HEK293 (cell line): ENCODE data around the gene RASGEF1B.

ENCODE experiments used
- CTCF ChIA-PET: fragments of 350-600 bp; formaldehyde crosslinking; extraction: SDS; loops from one replicate; lab custom pipeline; 2021; ENCODE audit warnings: antibody characterized with exemption; lab: Yijun Ruan, JAX
- POLR2A ChIA-PET: fragments of 300-600 bp; formaldehyde crosslinking; extraction: SDS; loops from one replicate; lab custom pipeline; 2020; ENCODE audit warnings: antibody characterized with exemption, inconsistent platforms; lab: Yijun Ruan, JAX
- H3K27ac ChIP-seq: fragments of 200-500 bp; sonication (Bioruptor generic); 2 replicates; pipeline ENCODE4 v1.5.1; 2014; ENCODE audit warnings: low read depth, low read length, control low read depth, inconsistent platforms; ENCODE audit errors: extremely low read depth
- H3K36me3 ChIP-seq, 2 experiments: fragments of 200-500 bp in 1 of 2; sonication (Bioruptor generic) in 1 of 2; 1 replicate in 1 of 2; 2 replicates in 1 of 2; pipeline ENCODE4 v1.5.1; 2014 to 2017; ENCODE audit warnings: inconsistent platforms in 2 of 2, low read length in 2 of 2; ENCODE audit not compliant: control insufficient read depth in 2 of 2, insufficient read depth in 1 of 2
- H3K4me1 ChIP-seq: fragments of 200-500 bp; sonication (Bioruptor generic); 2 replicates; pipeline ENCODE4 v1.5.1; 2014; ENCODE audit warnings: mild to moderate bottlenecking, low read length, inconsistent platforms; ENCODE audit not compliant: control insufficient read depth, insufficient read depth
- H3K4me3 ChIP-seq: 2 replicates; pipeline ENCODE4 v1.5.1; 2011; ENCODE audit warnings: low read depth, mild to moderate bottlenecking, control low read depth, low read length, moderate library complexity
- H3K9me3 ChIP-seq: fragments of 200-500 bp; sonication (Bioruptor generic); 2 replicates; pipeline ENCODE4 v1.5.1; 2014; ENCODE audit warnings: low read depth, low read length, inconsistent platforms; ENCODE audit not compliant: control insufficient read depth, insufficient read depth
- EGR2 ChIP-seq: fragments of 450-650 bp; formaldehyde crosslinking; IDR thresholded peaks from 2 replicates; pipeline ENCODE4 v1.5.1; 2016; ENCODE audit warnings: low read depth, missing biosample characterization, missing genetic modification characterization
- TCF7L2 ChIP-seq: IDR thresholded peaks from 2 replicates; pipeline ENCODE4 v1.6.1; 2011; ENCODE audit warnings: low read depth, mild to moderate bottlenecking, inconsistent platforms, low read length, moderate library complexity, borderline replicate concordance
- ZFP37 ChIP-seq: fragments of 450-650 bp; formaldehyde crosslinking; IDR thresholded peaks from 2 replicates; pipeline ENCODE4 v1.5.1; 2016; ENCODE audit warnings: missing biosample characterization, missing genetic modification characterization
- ZNF211 ChIP-seq: fragments of 450-650 bp; formaldehyde crosslinking; IDR thresholded peaks from 2 replicates; pipeline ENCODE4 v1.5.1; 2016; ENCODE audit warnings: low read depth, missing biosample characterization, missing genetic modification characterization
- ZNF239 ChIP-seq: fragments of 450-650 bp; formaldehyde crosslinking; IDR thresholded peaks from 2 replicates; pipeline ENCODE4 v1.5.1; 2016; ENCODE audit warnings: missing biosample characterization, missing genetic modification characterization
- ZNF274 ChIP-seq, 2 experiments: fragments of 200-500 bp in 1 of 2; fragments of 450-650 bp in 1 of 2; sonication (Bioruptor generic) in 1 of 2; formaldehyde crosslinking in 1 of 2; IDR thresholded peaks; 2 replicates each; pipeline versions ENCODE4 v1.5.1 to v1.6.1; 2014 to 2016; ENCODE audit warnings: borderline replicate concordance in 1 of 2, inconsistent platforms in 1 of 2, low read length in 1 of 2, missing biosample characterization in 1 of 2, missing genetic modification characterization in 1 of 2
- ZNF311 ChIP-seq: fragments of 450-650 bp; formaldehyde crosslinking; IDR thresholded peaks from 2 replicates; pipeline ENCODE4 v1.5.1; 2017; ENCODE audit warnings: missing biosample characterization, missing genetic modification characterization, borderline replicate concordance
- ZNF416 ChIP-seq: fragments of 450-650 bp; formaldehyde crosslinking; IDR thresholded peaks from 2 replicates; pipeline ENCODE4 v1.5.1; 2016; ENCODE audit warnings: missing biosample characterization, missing genetic modification characterization
- ZNF626 ChIP-seq: fragments of 450-650 bp; sonication (Bioruptor Pico); formaldehyde crosslinking; IDR thresholded peaks from 2 replicates; pipeline ENCODE4 v1.5.1; 2018; ENCODE audit warnings: missing biosample characterization, missing genetic modification characterization, inconsistent platforms
- ZNF670 ChIP-seq: fragments of 450-650 bp; formaldehyde crosslinking; IDR thresholded peaks from 2 replicates; pipeline ENCODE4 v1.5.1; 2016; ENCODE audit warnings: missing biosample characterization, missing genetic modification characterization, low read depth
- ZNF747 ChIP-seq: fragments of 450-650 bp; formaldehyde crosslinking; IDR thresholded peaks from 2 replicates; pipeline ENCODE4 v1.5.1; 2016; ENCODE audit warnings: missing biosample characterization, missing genetic modification characterization
- ZNF776 ChIP-seq: fragments of 450-650 bp; formaldehyde crosslinking; IDR thresholded peaks from 2 replicates; pipeline ENCODE4 v1.5.0; 2017; ENCODE audit warnings: missing biosample characterization, missing genetic modification characterization, borderline replicate concordance
- ZSCAN16 ChIP-seq: fragments of 450-650 bp; formaldehyde crosslinking; IDR thresholded peaks from 2 replicates; pipeline ENCODE4 v1.5.1; 2016; ENCODE audit warnings: missing biosample characterization, missing genetic modification characterization
- ZXDB ChIP-seq: fragments of 450-650 bp; formaldehyde crosslinking; IDR thresholded peaks from 2 replicates; pipeline ENCODE4 v1.5.1; 2016; ENCODE audit warnings: missing biosample characterization, missing genetic modification characterization
- TF ChIP-seq, protein P1 (sequence below): fragments of 450-650 bp; formaldehyde crosslinking; IDR thresholded peaks from 2 replicates; pipeline ENCODE4 v1.5.1; 2016; ENCODE audit warnings: missing biosample characterization, missing genetic modification characterization
- TF ChIP-seq, protein P2 (sequence below): fragments of 450-650 bp; formaldehyde crosslinking; IDR thresholded peaks from 2 replicates; pipeline ENCODE4 v1.5.1; 2016; ENCODE audit warnings: missing biosample characterization, missing genetic modification characterization
- TF ChIP-seq, protein P3 (sequence below): fragments of 450-650 bp; formaldehyde crosslinking; IDR thresholded peaks from 2 replicates; pipeline ENCODE4 v1.5.1; 2016; ENCODE audit warnings: missing biosample characterization, missing genetic modification characterization
- TF ChIP-seq, protein P4 (sequence below): fragments of 450-650 bp; formaldehyde crosslinking; IDR thresholded peaks from 2 replicates; pipeline ENCODE4 v1.5.1; 2017; ENCODE audit warnings: missing biosample characterization, missing genetic modification characterization
- TF ChIP-seq, protein P5 (sequence below): fragments of 450-650 bp; formaldehyde crosslinking; IDR thresholded peaks from 2 replicates; pipeline ENCODE4 v1.5.0; 2017; ENCODE audit warnings: missing biosample characterization, missing genetic modification characterization, borderline replicate concordance

The RASGEF1B gene

DNA sequence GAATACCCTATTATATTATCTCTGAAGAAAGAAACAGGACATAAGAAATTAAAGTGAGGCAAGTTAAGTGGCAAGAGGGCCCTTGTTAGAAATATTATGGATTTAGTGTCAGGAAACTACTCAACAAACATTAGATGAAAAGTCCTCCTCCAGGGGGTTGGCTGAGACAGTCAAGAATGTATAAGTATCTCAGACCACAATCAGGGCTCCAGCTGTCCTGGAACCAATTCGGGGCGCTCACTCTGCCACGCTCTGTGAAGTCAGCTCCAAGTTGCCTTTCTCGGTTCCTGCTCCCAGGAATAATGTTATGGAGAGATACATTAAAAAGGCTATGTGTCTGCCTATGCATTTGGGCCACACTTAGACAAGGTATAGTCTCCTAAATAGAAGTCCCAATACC, 73.3 kb downstream of the RASGEF1B start:
- TF ChIP-seq EGR2 (tag by site-specific recombination), result no peak
- ChIA-PET POLR2A (no interaction called here), CTCF (interaction anchor here (0.5 kb wide), 1 partner anchor 870 kb away, joined by 3 read pairs; no protein-coding TSS in a partner anchor)
- Histone ChIP-seq H3K4me3 (no peak overlapping the region), H3K9me3 (no peaks in the 10 kb centered on the region), H3K36me3 (no peaks in the 10 kb centered on the region), H3K4me1 (no peaks in the 10 kb centered on the region), H3K27ac (no peak overlapping the region)

DNA sequence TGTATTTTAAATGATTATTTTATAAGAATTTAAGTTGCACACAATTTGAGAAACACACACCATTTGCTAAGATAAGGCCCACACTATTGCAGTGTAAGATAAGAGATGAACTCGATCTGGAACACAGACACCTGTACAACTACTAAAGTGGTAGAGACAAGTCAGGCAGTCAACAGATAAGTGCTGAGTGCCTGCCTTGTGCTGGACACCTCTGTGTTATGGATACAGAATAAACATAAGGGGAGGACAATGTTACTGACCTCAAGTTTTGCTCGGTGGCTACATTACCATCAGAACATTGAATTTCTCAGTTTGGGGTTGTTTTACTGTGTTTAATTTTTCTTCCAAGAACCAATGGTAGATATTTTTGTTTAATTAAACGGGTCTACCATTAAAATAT, 74.1 kb downstream of the RASGEF1B start:
- H3K4me1 ChIP-seq, result no peaks in the 10 kb centered on the region
- no peaks in the 10 kb centered on the region for H3K36me3 ChIP-seq
- ChIA-PET CTCF (no interaction called here), POLR2A (no interaction called here)
- H3K27ac ChIP-seq, result no peak overlapping the region
- no peak overlapping the region for H3K4me3 ChIP-seq
- no peaks in the 10 kb centered on the region for H3K9me3 ChIP-seq
- TF ChIP-seq, protein P1, sequence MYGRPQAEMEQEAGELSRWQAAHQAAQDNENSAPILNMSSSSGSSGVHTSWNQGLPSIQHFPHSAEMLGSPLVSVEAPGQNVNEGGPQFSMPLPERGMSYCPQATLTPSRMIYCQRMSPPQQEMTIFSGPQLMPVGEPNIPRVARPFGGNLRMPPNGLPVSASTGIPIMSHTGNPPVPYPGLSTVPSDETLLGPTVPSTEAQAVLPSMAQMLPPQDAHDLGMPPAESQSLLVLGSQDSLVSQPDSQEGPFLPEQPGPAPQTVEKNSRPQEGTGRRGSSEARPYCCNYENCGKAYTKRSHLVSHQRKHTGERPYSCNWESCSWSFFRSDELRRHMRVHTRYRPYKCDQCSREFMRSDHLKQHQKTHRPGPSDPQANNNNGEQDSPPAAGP (tag by site-specific recombination), result no peak
- TF ChIP-seq, protein P2, sequence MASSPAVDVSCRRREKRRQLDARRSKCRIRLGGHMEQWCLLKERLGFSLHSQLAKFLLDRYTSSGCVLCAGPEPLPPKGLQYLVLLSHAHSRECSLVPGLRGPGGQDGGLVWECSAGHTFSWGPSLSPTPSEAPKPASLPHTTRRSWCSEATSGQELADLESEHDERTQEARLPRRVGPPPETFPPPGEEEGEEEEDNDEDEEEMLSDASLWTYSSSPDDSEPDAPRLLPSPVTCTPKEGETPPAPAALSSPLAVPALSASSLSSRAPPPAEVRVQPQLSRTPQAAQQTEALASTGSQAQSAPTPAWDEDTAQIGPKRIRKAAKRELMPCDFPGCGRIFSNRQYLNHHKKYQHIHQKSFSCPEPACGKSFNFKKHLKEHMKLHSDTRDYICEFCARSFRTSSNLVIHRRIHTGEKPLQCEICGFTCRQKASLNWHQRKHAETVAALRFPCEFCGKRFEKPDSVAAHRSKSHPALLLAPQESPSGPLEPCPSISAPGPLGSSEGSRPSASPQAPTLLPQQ (tag by site-specific recombination), result no peak
- TF ChIP-seq ZNF274 (IDR thresholded peaks at IDR 0.05; ENCODE audit: low read length) (no peak), ZNF274 (tag by site-specific recombination; IDR thresholded peaks at IDR 0.05; ENCODE audit: borderline replicate concordance) (no peak), ZXDB (no peak), ZNF239 (tag by site-specific recombination) (no peak), ZNF416 (tag by site-specific recombination) (no peak), ZNF311 (tag by site-specific recombination) (no peak), ZSCAN16 (no peak), ZNF626 (tag by site-specific recombination) (no peak), ZFP37 (no peak), ZNF211 (no peak)

DNA sequence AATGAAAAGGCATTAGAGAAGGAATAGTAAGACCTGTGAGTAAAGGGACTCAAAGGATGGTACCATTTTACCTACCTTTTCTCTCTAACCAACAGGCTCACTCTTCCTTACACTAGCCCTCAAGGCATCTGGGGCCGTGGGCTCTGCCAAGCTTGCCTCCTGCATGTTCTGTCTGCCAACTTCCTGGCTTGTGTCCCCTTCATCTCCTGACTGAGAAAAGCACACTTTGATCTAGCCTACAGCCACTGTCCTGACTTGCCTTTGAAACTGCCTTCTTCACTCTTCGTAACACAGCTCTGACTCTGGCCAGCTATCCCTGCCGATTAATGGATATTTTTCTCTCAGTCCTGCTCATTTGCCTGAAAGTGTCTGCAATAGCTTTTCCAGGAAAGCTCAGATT, 76.5 kb downstream of the RASGEF1B start:
- TF ChIP-seq, protein P3, sequence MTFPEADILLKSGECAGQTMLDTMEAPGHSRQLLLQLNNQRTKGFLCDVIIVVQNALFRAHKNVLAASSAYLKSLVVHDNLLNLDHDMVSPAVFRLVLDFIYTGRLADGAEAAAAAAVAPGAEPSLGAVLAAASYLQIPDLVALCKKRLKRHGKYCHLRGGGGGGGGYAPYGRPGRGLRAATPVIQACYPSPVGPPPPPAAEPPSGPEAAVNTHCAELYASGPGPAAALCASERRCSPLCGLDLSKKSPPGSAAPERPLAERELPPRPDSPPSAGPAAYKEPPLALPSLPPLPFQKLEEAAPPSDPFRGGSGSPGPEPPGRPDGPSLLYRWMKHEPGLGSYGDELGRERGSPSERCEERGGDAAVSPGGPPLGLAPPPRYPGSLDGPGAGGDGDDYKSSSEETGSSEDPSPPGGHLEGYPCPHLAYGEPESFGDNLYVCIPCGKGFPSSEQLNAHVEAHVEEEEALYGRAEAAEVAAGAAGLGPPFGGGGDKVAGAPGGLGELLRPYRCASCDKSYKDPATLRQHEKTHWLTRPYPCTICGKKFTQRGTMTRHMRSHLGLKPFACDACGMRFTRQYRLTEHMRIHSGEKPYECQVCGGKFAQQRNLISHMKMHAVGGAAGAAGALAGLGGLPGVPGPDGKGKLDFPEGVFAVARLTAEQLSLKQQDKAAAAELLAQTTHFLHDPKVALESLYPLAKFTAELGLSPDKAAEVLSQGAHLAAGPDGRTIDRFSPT (tag by site-specific recombination), result no peak
- TF ChIP-seq, protein P4, sequence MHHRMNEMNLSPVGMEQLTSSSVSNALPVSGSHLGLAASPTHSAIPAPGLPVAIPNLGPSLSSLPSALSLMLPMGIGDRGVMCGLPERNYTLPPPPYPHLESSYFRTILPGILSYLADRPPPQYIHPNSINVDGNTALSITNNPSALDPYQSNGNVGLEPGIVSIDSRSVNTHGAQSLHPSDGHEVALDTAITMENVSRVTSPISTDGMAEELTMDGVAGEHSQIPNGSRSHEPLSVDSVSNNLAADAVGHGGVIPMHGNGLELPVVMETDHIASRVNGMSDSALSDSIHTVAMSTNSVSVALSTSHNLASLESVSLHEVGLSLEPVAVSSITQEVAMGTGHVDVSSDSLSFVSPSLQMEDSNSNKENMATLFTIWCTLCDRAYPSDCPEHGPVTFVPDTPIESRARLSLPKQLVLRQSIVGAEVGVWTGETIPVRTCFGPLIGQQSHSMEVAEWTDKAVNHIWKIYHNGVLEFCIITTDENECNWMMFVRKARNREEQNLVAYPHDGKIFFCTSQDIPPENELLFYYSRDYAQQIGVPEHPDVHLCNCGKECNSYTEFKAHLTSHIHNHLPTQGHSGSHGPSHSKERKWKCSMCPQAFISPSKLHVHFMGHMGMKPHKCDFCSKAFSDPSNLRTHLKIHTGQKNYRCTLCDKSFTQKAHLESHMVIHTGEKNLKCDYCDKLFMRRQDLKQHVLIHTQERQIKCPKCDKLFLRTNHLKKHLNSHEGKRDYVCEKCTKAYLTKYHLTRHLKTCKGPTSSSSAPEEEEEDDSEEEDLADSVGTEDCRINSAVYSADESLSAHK (tag by site-specific recombination), result no peak
- TF ChIP-seq, protein P5, sequence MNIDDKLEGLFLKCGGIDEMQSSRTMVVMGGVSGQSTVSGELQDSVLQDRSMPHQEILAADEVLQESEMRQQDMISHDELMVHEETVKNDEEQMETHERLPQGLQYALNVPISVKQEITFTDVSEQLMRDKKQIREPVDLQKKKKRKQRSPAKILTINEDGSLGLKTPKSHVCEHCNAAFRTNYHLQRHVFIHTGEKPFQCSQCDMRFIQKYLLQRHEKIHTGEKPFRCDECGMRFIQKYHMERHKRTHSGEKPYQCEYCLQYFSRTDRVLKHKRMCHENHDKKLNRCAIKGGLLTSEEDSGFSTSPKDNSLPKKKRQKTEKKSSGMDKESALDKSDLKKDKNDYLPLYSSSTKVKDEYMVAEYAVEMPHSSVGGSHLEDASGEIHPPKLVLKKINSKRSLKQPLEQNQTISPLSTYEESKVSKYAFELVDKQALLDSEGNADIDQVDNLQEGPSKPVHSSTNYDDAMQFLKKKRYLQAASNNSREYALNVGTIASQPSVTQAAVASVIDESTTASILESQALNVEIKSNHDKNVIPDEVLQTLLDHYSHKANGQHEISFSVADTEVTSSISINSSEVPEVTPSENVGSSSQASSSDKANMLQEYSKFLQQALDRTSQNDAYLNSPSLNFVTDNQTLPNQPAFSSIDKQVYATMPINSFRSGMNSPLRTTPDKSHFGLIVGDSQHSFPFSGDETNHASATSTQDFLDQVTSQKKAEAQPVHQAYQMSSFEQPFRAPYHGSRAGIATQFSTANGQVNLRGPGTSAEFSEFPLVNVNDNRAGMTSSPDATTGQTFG (tag by site-specific recombination), result no peak
- TF ChIP-seq ZNF670 (tag by site-specific recombination), result no peak
- no peak for TF ChIP-seq TCF7L2
- TF ChIP-seq EGR2 (tag by site-specific recombination), result no peak
- TF ChIP-seq ZNF747 (tag by site-specific recombination), result no peak
- TF ChIP-seq ZNF776 (tag by site-specific recombination), result no peak
- H3K27ac ChIP-seq, result no peak overlapping the region
- POLR2A ChIA-PET, result no interaction called here
- H3K9me3 ChIP-seq, result no peaks in the 10 kb centered on the region
- CTCF ChIA-PET, result interaction anchor here (0.5 to 1.0 kb wide), 3 partner anchors 52 to 806 kb away, joined by 3 read pairs; no protein-coding TSS in a partner anchor
- no peaks in the 10 kb centered on the region for H3K4me1 ChIP-seq
- H3K36me3 ChIP-seq, result no peaks in the 10 kb centered on the region
- no peak overlapping the region for H3K4me3 ChIP-seq
